Endothelial cell of umbilical vein (primary cell): ENCODE measurements around the gene DCP2. TPM values are rescaled to one million over a fixed set of nuclear protein-coding genes. Genes with fewer than 3 reads are reported as not detected.

Source experiments
- BruUV-seq: library from RNA; stranded (reverse); fragments of 400-500 nt; replicated peaks from 2 replicates; lab custom pipeline; 2021; lab: Mats Ljungman, UMichigan
- CTCF ChIA-PET: fragments of 300-600, 350-600 bp; sonication (Branson Sonifier 250); formaldehyde crosslinking; loops from one replicate; lab custom pipeline; 2021; ENCODE audit warnings: antibody characterized with exemption, inconsistent platforms; lab: Charles Lee
- POLR2A ChIA-PET: fragments of 300-600, 350-600 bp; sonication (Branson Sonifier 250); formaldehyde crosslinking; loops from one replicate; lab custom pipeline; 2021; ENCODE audit warnings: antibody characterized with exemption, inconsistent platforms; lab: Charles Lee
- DNase-seq: peaks from one replicate; pipeline ENCODE4 v3.0.0-alpha.2; 2011; ENCODE audit warnings: low read depth, low spot score
- FAIRE-seq: peaks from 2 replicates; lab custom pipeline; 2011; peaks lifted over from hg19 to GRCh38; lab: Jason Lieb, UNC
- H2AFZ ChIP-seq: 2 replicates; pipeline ENCODE4 v1.6.0; 2012; ENCODE audit warnings: low read depth, low read length, control low read depth, inconsistent platforms
- H3K27ac ChIP-seq: 2 replicates; pipeline ENCODE4 v1.5.1; 2011; ENCODE audit warnings: low read depth, mild to moderate bottlenecking, control low read depth, low read length, moderate library complexity; ENCODE audit not compliant: insufficient read depth
- H3K27me3 ChIP-seq, 2 experiments: 2 replicates each; pipeline versions ENCODE4 v1.6.0 to v1.6.1; 2011; ENCODE audit warnings: low read length in 2 of 2, mixed read lengths in 1 of 2; ENCODE audit not compliant: control insufficient read depth in 2 of 2, insufficient read depth in 2 of 2
- H3K36me3 ChIP-seq, 2 experiments: 2 replicates in 1 of 2; 3 replicates in 1 of 2; pipeline ENCODE4 v1.5.1; 2011; ENCODE audit warnings: low read length in 2 of 2, mild to moderate bottlenecking in 1 of 2, moderate library complexity in 1 of 2; ENCODE audit not compliant: control insufficient read depth in 2 of 2, insufficient read depth in 2 of 2; ENCODE audit errors: extremely low read depth in 1 of 2
- H3K4me1 ChIP-seq: 3 replicates; pipeline ENCODE4 v1.5.1; 2011; ENCODE audit warnings: mild to moderate bottlenecking, low read length; ENCODE audit not compliant: control insufficient read depth, insufficient read depth; ENCODE audit errors: extremely low read depth
- H3K4me2 ChIP-seq: 2 replicates; pipeline ENCODE4 v1.6.1; 2011; ENCODE audit warnings: low read length, control low read depth, mixed read lengths; ENCODE audit not compliant: insufficient read depth
- H3K4me3 ChIP-seq, 3 experiments: fragments of 200-600 bp in 1 of 3; sonication (generic), shearing (Covaris generic) in 1 of 3; replicated peaks in 1 of 3; 2 replicates each; pipeline ENCODE4 v1.5.1; 2011 to 2016; ENCODE audit warnings: control low read depth in 3 of 3, low read length in 3 of 3, mild to moderate bottlenecking in 2 of 3, inconsistent platforms in 1 of 3, low read depth in 1 of 3, moderate library complexity in 1 of 3; ENCODE audit not compliant: insufficient read depth in 1 of 3
- H3K79me2 ChIP-seq: 2 replicates; pipeline ENCODE4 v1.6.0; 2012; ENCODE audit warnings: low read length, inconsistent platforms; ENCODE audit not compliant: control insufficient read depth, insufficient read depth
- H3K9ac ChIP-seq: replicated peaks from 2 replicates; pipeline ENCODE3; 2011; ENCODE audit warnings: low read length, control low read depth; ENCODE audit not compliant: insufficient read depth; ENCODE audit errors: extremely low read depth
- H3K9me1 ChIP-seq: replicated peaks from 3 replicates; pipeline ENCODE4 v1.6.0; 2011; ENCODE audit warnings: mild to moderate bottlenecking, low read length; ENCODE audit not compliant: control insufficient read depth, insufficient read depth; ENCODE audit errors: extremely low read depth
- H3K9me3 ChIP-seq: replicated peaks from 2 replicates; pipeline ENCODE4 v1.5.1; 2012; ENCODE audit warnings: low read length, inconsistent platforms; ENCODE audit not compliant: control insufficient read depth, insufficient read depth
- H4K20me1 ChIP-seq: replicated peaks from 2 replicates; pipeline ENCODE3; 2011; ENCODE audit warnings: mild to moderate bottlenecking, low read length; ENCODE audit not compliant: control insufficient read depth, insufficient read depth; ENCODE audit errors: extremely low read depth
- EZH2 ChIP-seq: IDR thresholded peaks from 2 replicates; pipeline ENCODE4 v1.6.1; 2012; ENCODE audit warnings: borderline replicate concordance, low read depth, mild to moderate bottlenecking, moderate library complexity, low read length, inconsistent platforms; ENCODE audit not compliant: severe bottlenecking
- FOS ChIP-seq: IDR thresholded peaks from 2 replicates; pipeline ENCODE4 v1.6.1; 2011; ENCODE audit warnings: mild to moderate bottlenecking, low read length, moderate library complexity, borderline replicate concordance; ENCODE audit not compliant: insufficient read depth
- GATA2 ChIP-seq: IDR thresholded peaks from 2 replicates; pipeline ENCODE4 v1.7.0; 2011; ENCODE audit warnings: low read depth, mild to moderate bottlenecking, moderate library complexity, mixed read lengths, low read length; ENCODE audit not compliant: insufficient read length, insufficient read depth
- JUN ChIP-seq: IDR thresholded peaks from 2 replicates; pipeline ENCODE4 v1.6.1; 2011; ENCODE audit warnings: borderline replicate concordance, low read depth; ENCODE audit not compliant: insufficient read length, insufficient read depth
- MAX ChIP-seq: IDR thresholded peaks from 2 replicates; pipeline ENCODE4 v1.6.1; 2011; ENCODE audit not compliant: insufficient read depth, insufficient read length
- MYC ChIP-seq: IDR thresholded peaks from one replicate; pipeline ENCODE4 v1.6.1; 2011; ENCODE audit warnings: mild to moderate bottlenecking, low read depth, low read length
- POLR2A ChIP-seq: IDR thresholded peaks from 2 replicates; pipeline ENCODE4 v1.6.1; 2012; ENCODE audit warnings: low read depth, mild to moderate bottlenecking, control low read depth, low read length
- POLR2AphosphoS5 ChIP-seq: IDR thresholded peaks from 2 replicates; pipeline ENCODE4 v1.6.1; 2012; ENCODE audit warnings: low read depth, mild to moderate bottlenecking, control low read depth, low read length, moderate library complexity; ENCODE audit not compliant: insufficient read depth
- dilution Hi-C: fragments of 300-500 bp; cut with MboI; formaldehyde crosslinking; loops from one replicate; pipeline ENCODE4 v1.15.0; 2019; ENCODE audit warnings: low sequenced_read_pairs; ENCODE audit not compliant: extremely low pct_ligation_motif_present
- intact Hi-C: fragments of 100-400 bp; cut with micrococcal nuclease; formaldehyde crosslinking; loops from one replicate; pipeline ENCODE4 v1.10.0; 2022
- polyA plus RNA-seq, 4 experiments: library from polyadenylated mRNA; depleted of rRNA in 3 of 4; stranded (reverse) in 3 of 4; unstranded in 1 of 4; fragments of >200 nt; gene quantifications; 2 replicates each; pipeline versions ENCODE4 v1.2.1 to v1.2.3, GENCODE V29; 2011 to 2012; ENCODE audit warnings: missing spikeins in 1 of 4
- total RNA-seq: library from RNA; stranded (reverse); gene quantifications from 2 replicates; pipeline ENCODE4 v1.2.3, GENCODE V29; 2021
- TF ChIP-seq, protein P1 (sequence below), 2 donors: IDR thresholded peaks; 1 replicate in 1 of 2; 2 replicates in 1 of 2; pipeline ENCODE4 v1.5.1; 2011; ENCODE audit warnings: low read length in 2 of 2, mild to moderate bottlenecking in 2 of 2, moderate library complexity in 2 of 2, control low read depth in 1 of 2, inconsistent platforms in 1 of 2, low read depth in 1 of 2; ENCODE audit not compliant: insufficient read depth in 1 of 2; ENCODE audit errors: extremely low read depth in 1 of 2

DCP2 gene
- total and polyA plus RNA-seq, 2 donors (not counting 3 experiments of a cell fraction or from before 2014, with no cell fraction given) = 11.3 to 60.0 TPM

DNA sequence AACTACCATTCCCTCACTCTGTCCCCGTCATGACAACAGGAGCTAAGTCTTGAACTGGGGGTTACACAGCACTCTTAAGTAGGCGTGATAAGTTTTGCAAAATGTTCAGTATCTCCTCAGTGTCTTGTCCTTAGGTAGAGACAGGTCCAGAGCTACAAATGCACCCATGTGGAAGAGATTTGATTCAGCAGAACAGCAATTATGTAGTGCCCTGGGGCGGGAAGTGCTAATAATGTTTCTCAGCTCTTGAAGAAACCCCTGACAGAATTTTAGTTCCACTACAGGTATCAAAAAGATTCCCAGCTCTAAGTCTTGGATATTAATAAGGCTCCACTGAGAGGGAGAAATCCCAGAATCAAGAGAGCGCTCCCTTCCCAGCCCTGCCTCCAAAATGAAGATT, 49.6 kb downstream of the DCP2 start:
- no peaks in the 10 kb centered on the region for H4K20me1 ChIP-seq
- H3K27ac ChIP-seq = no peak overlapping the region
- DNase-seq (no peak), FAIRE-seq (no peak)
- no peaks in the 10 kb centered on the region for H3K9me1 ChIP-seq
- peaks cover 19 to 22% of the 10 kb centered on the region in 2 experiments for H3K36me3 ChIP-seq
- ChIA-PET CTCF (interaction anchor here (1.5 kb wide), 1 partner anchor 12 kb away, joined by 5 read pairs; no protein-coding TSS in a partner anchor), POLR2A (no interaction called here)
- BruUV-seq = TSS peak; percentile 10
- TF ChIP-seq MYC (no peak), JUN (no peak), EZH2 (no peak), POLR2A (no peak), POLR2AphosphoS5 (no peak), MAX (no peak), FOS (no peak), GATA2 (no peak)
- TF ChIP-seq, protein P1, sequence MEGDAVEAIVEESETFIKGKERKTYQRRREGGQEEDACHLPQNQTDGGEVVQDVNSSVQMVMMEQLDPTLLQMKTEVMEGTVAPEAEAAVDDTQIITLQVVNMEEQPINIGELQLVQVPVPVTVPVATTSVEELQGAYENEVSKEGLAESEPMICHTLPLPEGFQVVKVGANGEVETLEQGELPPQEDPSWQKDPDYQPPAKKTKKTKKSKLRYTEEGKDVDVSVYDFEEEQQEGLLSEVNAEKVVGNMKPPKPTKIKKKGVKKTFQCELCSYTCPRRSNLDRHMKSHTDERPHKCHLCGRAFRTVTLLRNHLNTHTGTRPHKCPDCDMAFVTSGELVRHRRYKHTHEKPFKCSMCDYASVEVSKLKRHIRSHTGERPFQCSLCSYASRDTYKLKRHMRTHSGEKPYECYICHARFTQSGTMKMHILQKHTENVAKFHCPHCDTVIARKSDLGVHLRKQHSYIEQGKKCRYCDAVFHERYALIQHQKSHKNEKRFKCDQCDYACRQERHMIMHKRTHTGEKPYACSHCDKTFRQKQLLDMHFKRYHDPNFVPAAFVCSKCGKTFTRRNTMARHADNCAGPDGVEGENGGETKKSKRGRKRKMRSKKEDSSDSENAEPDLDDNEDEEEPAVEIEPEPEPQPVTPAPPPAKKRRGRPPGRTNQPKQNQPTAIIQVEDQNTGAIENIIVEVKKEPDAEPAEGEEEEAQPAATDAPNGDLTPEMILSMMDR (IDR thresholded peaks at IDR 0.05; ENCODE audit: extremely low read depth in 1 of 2, insufficient read depth in 1 of 2, low read depth in 1 of 2, low read length in 2 of 2) = no peak
- H3K79me2 ChIP-seq = no peaks in the 10 kb centered on the region
- no peaks in the 10 kb centered on the region for H3K27me3 ChIP-seq
- H3K4me1 ChIP-seq = peaks cover 19% of the 10 kb centered on the region
- no peak overlapping the region for H3K9ac ChIP-seq
- no peak overlapping the region for H3K4me2 ChIP-seq
- intact Hi-C loops (no loop called here), dilution Hi-C loops (no loop called here)
- H2AFZ ChIP-seq = no peak overlapping the region
- H3K9me3 ChIP-seq = no peaks in the 10 kb centered on the region
- no peak overlapping the region for H3K4me3 ChIP-seq
